ENCODE data around the gene PSMD6. TPM values are rescaled to one million over a fixed set of nuclear protein-coding genes. Genes with fewer than 3 reads are reported as not detected.

The PSMD6 gene
- total RNA-seq (2011; cell fraction: chromatin; rRNA removed; ENCODE audit: low replicate concordance) = 52.0 and 118 TPM in 2 replicates
- total RNA-seq (2011; cell fraction: nucleolus; rRNA removed) = 31.7 and 37.4 TPM in 2 replicates
- 70.8 and 91.3 TPM in 2 replicates for total RNA-seq (2011; cell fraction: nucleoplasm; rRNA removed)
- total RNA-seq (2014; rRNA removed) (115 and 121 TPM in 2 replicates), total RNA-seq (2014; rRNA removed; fragmentation: Illumina TruSeq; extraction: Trizol) (133 and 151 TPM in 2 replicates), total RNA-seq (2015; rRNA removed; fragmentation: Illumina TruSeq; extraction: Trizol) (119 and 122 TPM in 2 replicates), total RNA-seq (2021) (104 and 108 TPM in 2 replicates), polyA plus RNA-seq (2011; rRNA removed) (60.0 and 78.2 TPM in 2 replicates), polyA plus RNA-seq (2014; fragmentation: Illumina TruSeq; extraction: Trizol) (106 and 113 TPM in 2 replicates), polyA plus RNA-seq (2014; fragmentation: Nextera tagmentation; extraction: Ambion mirVana) (100 to 1,000 TPM in 1 of 2 experiments, 10 to 100 TPM in 1; 82.4 to 100 TPM), polyA plus RNA-seq (2014; rRNA removed) (113 TPM in 2 replicates), polyA minus RNA-seq (2011; rRNA and poly(A)+ RNA removed) (72.0 and 80.5 TPM in 2 replicates), Bru-seq, nascent RNA (percentile 95 among the genes with signal in this experiment), BruChase-seq, experiment 1, labeled RNA remaining after a 2-hour chase (percentile 95 among the genes with signal in this experiment), BruChase-seq, experiment 2, labeled RNA remaining after a 6-hour chase (percentile 95 among the genes with signal in this experiment)
- 35.3 and 38.0 TPM in 2 replicates for polyA plus RNA-seq (2011; cell fraction: cytosol; rRNA removed)
- polyA plus RNA-seq (2011; cell fraction: nucleus; rRNA removed) = 57.3 and 62.7 TPM in 2 replicates
- polyA plus RNA-seq (2012) = 73.0 and 141 TPM in 2 replicates
- 27.1 and 29.2 TPM in 2 replicates for polyA minus RNA-seq (2011; cell fraction: cytosol; rRNA and poly(A)+ RNA removed)
- 57.6 and 75.4 TPM in 2 replicates for polyA minus RNA-seq (2011; cell fraction: nucleus; rRNA and poly(A)+ RNA removed)
- long read RNA-seq, experiment 1, full-length matches to known transcripts = 367 of 386 reads
- long read RNA-seq, experiment 1, partial matches to known transcripts = 11 of 386 reads
- long read RNA-seq, experiment 1, other reads (novel, unspliced or antisense) = 8 of 386 reads
- long read RNA-seq, experiment 2, full-length matches to known transcripts = 114 of 151 reads
- long read RNA-seq, experiment 2, partial matches to known transcripts = 26 of 151 reads
- long read RNA-seq, experiment 2, other reads (novel, unspliced or antisense) = 11 of 151 reads
- long read RNA-seq, experiment 3, transcript PSMD6-210 (9 exons, 1,495 nt) = minor isoform, 8 of 295 reads
- long read RNA-seq, experiment 3, transcript PSMD6-201 (8 exons, 1,430 nt) = major isoform, 270 of 295 reads
- long read RNA-seq, experiment 3, partial matches to known transcripts = 10 of 295 reads
- long read RNA-seq, experiment 3, other reads (novel, unspliced or antisense) = 4 of 295 reads

GRCh38 chr3:64023187-64023860 lies at the start of gene PSMD6:
TSS of gene PSMD6 (minus strand) at chr3:64023494. CDS start at chr3:64023419, 75 bp downstream.
- H4K20me1 ChIP-seq (replicated peaks; ENCODE audit: control insufficient read depth, insufficient read depth, low read length) = peaks cover 3% of the 10 kb centered on the region; the same call in 1 of the 2 replicates
- H3K4me3 ChIP-seq = peak within 1 kb of the TSS; percentile 64
- no TSS peak for BruUV-seq (replicated peaks)
- H3K79me2 ChIP-seq (ENCODE audit: control insufficient read depth, insufficient read depth, low read length) = peaks cover 43% of the 10 kb centered on the region
- peak within 1 kb of the TSS; percentile 89 for H3K27ac ChIP-seq (ENCODE audit: extremely low read depth, low read depth, low read length)
- DNase-seq (ENCODE audit: extremely low read depth in 1 of 4, low spot score in 3 of 4) = peak; percentile 84 to 86 (median 86)
- intact Hi-C loops (cut with micrococcal nuclease) (no loop called here), in situ Hi-C loops (cut with MboI) (no loop called here)
- H3K27me3 ChIP-seq (ENCODE audit: control insufficient read depth in 2 of 2, insufficient read depth in 2 of 2, low read length in 2 of 2) = no peaks in the 10 kb centered on the region
- no peaks in the 10 kb centered on the region for H3K9me1 ChIP-seq (ENCODE audit: control insufficient read depth, insufficient read depth, low read length)
- no peaks in the 10 kb centered on the region; a peak in 1 of 5 replicates for H3K4me1 ChIP-seq (replicated peaks in 1 of 2; ENCODE audit: control insufficient read depth in 2 of 2, insufficient read depth in 2 of 2, low read length in 2 of 2)
- peak within 1 kb of the TSS; percentile 85 to 99 for H3K9ac ChIP-seq (ENCODE audit: insufficient read depth in 1 of 2, low read depth in 2 of 2, low read length in 2 of 2)
- peaks cover 38% of the 10 kb centered on the region for H3K36me3 ChIP-seq (ENCODE audit: control insufficient read depth, insufficient read depth, low read length)
- ATAC-seq = peak; percentile 97
- ChIA-PET CTCF (ENCODE audit: low intra/inter-chr PET ratio) (no interaction called here), POLR2A (interaction anchor here (0.6 to 1.0 kb wide), 3 partner anchors 18 to 28 kb away, joined by 3 to 5 read pairs (median 3); no protein-coding TSS in a partner anchor)
- H2AFZ ChIP-seq (ENCODE audit: low read depth, low read length) = peak within 1 kb of the TSS; percentile 97
- H3K9me3 ChIP-seq (replicated peaks; ENCODE audit: control insufficient read depth, insufficient read depth, low read depth, low read length) = no peaks in the 10 kb centered on the region
- peak within 1 kb of the TSS; percentile 90 for H3K4me2 ChIP-seq (ENCODE audit: insufficient read depth, low read length)
- 7% methylated on average over 10 of the region's 59 CpGs for WGBS (ENCODE audit: insufficient coverage, low coverage, missing lambda C conversion rate)
- FAIRE-seq = peak; percentile 81
- TF ChIP-seq SNIP1 (IDR thresholded peaks at IDR 0.05; ENCODE audit: low read depth) (peak; percentile 72), KLF13 (tag; IDR thresholded peaks at IDR 0.05; ENCODE audit: borderline replicate concordance, low read depth) (no peak), ARNT (IDR thresholded peaks at IDR 0.05) (no peak), DPF2 (IDR thresholded peaks at IDR 0.05) (no peak; the same call in 1 of the 2 replicates), TEAD1 (CRISPR knock-in tag; IDR thresholded peaks at IDR 0.05) (no peak), KLF1 (tag; IDR thresholded peaks at IDR 0.05) (no peak), ELF1 (tag; IDR thresholded peaks at IDR 0.05) (peak; percentile 78), ZNF121 (CRISPR knock-in tag; conservative IDR thresholded peaks at IDR 0.05) (no peak), ZNF507 (tag; conservative IDR thresholded peaks at IDR 0.05) (no peak), NR3C1 (CRISPR knock-in tag; IDR thresholded peaks at IDR 0.05) (peak; percentile 77; the same call in 1 of the 2 replicates), MBD1 (CRISPR knock-in tag; IDR thresholded peaks at IDR 0.05) (no peak)

Data from K562 (cell line).